Measurements from ENCODE around the gene CBX4.

CBX4 gene

DNA sequence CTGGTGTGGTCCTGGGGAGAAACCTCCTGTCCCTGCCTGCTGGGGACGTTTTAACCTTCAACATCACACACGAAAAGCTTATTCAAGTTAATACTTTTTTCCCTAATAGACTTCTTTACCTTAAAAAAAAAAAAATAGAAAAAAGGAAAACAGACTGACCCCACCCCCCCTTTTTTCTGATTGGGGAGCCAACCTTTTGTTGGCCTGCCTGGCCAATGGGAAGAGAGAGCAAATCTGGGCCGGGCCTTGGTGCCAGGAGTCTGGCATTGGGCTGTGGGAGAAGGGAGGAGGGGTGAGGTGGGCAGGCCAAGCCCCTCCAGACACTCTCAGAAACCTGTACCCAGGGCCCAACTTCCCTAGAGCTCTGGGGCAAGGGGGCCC lies 45.3 kb downstream of the CBX4 start:
- TF ChIP-seq, protein P1, sequence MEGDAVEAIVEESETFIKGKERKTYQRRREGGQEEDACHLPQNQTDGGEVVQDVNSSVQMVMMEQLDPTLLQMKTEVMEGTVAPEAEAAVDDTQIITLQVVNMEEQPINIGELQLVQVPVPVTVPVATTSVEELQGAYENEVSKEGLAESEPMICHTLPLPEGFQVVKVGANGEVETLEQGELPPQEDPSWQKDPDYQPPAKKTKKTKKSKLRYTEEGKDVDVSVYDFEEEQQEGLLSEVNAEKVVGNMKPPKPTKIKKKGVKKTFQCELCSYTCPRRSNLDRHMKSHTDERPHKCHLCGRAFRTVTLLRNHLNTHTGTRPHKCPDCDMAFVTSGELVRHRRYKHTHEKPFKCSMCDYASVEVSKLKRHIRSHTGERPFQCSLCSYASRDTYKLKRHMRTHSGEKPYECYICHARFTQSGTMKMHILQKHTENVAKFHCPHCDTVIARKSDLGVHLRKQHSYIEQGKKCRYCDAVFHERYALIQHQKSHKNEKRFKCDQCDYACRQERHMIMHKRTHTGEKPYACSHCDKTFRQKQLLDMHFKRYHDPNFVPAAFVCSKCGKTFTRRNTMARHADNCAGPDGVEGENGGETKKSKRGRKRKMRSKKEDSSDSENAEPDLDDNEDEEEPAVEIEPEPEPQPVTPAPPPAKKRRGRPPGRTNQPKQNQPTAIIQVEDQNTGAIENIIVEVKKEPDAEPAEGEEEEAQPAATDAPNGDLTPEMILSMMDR (conservative IDR thresholded peaks at IDR 0.05; ENCODE audit: low read length), result no peak
- no peak for DNase-seq (ENCODE audit: low read depth)
- H3K4me3 ChIP-seq (ENCODE audit: low read length), result peak overlapping the region; percentile 61

DNA sequence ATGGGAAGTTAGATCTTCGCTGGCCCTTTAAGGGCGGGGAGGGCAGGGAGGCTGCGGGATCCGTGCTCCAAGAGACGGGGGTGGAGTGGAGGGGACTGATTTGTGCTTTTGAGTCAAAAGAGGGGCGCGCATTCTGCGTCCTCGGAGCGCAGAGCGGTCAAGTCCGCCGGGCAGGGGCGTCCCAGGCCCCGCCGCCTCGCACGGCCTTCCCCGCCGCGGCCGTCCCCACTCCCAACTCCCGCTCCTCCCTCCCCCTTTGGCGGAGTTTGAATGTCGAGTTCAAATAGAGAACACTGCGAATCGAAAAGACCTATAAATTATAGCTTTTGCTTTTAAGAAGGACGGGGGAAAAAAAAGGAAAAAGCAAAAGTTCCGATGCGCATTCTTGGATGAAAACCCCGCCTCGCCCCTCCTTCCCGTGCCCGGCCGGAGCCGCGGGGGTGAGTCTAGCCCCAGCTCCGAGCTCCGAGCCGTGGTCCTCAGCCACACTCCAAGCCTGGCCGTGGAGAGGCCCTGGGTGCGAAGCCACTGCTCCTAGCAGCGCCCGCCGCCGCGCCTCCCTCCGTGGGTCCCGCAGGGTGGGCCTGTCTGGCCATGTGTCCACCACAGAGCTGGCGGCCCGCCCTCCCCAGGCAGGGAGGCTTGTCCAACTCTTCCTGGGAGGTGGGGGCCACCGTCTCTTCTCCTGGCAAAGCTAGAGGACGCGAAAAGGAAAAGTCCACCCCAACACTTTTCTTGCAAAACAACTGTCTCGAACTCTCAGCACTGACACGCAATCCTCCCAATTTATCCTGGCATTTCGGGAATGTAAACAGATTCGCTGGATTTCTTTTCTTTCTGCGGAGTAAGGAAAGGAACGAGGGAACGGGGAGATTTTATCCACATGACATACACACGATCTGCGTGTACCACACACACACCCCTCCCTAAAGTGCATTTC lies 46.0 kb downstream of the CBX4 start:
- peak overlapping the region; percentile 61 for H3K4me3 ChIP-seq (ENCODE audit: low read length)
- DNase-seq (ENCODE audit: low read depth), result peak; percentile 96
- TF ChIP-seq, protein P1 (conservative IDR thresholded peaks at IDR 0.05; ENCODE audit: low read length), result no peak

DNA sequence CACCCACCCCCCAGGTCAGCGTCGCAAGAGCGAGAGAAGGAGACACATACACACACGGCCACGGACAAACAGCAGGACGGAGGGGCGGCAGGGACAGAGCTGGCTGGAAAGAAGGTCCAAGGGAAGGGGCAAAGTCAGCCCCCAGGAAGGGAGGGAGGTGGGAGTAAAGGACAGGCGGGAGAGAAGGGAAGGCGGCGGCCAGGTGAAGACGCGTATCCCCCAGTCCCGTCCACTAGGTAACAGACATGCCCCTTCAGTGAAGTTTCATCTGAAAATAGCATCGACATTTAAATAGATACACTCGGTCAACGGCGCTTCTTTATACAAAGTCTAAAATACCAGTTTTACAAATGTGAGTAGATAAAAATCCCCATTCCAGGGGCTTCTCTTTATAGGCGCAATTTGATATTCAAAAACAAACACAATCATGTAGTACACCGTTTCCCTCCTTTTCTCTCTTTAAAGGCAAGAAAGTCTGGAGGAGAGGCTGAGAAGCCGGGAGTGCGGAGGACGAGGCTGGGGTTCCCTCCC lies 46.8 kb downstream of the CBX4 start:
- no peak for DNase-seq (ENCODE audit: low read depth)
- peak overlapping the region; percentile 61 for H3K4me3 ChIP-seq (ENCODE audit: low read length)
- TF ChIP-seq, protein P1 (conservative IDR thresholded peaks at IDR 0.05; ENCODE audit: low read length), result no peak

DNA sequence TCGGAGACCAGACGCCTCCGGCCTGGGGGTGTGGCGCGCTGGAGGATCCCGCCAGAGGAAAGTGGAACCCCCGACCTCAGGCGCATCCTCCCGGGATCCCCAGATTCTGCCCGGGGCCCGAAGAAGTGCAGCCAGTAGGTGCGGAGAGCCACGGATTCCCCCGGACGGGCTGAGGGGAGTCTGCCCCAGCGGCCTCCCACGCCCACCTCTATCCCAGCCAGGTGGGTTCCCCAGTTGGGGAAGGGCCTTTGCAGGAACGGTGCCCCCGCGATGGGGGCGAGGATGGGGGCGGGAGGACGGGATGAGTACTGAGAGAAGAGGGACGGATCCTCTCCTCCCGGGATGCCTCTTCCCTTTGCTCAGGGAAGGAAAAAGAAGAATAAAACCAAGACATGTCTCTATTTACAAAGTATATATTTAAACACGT lies 47.5 kb downstream of the CBX4 start:
- no peak for DNase-seq (ENCODE audit: low read depth)
- TF ChIP-seq, protein P1 (conservative IDR thresholded peaks at IDR 0.05; ENCODE audit: low read length), result no peak
- no peak overlapping the region for H3K4me3 ChIP-seq (ENCODE audit: low read length)

DNA sequence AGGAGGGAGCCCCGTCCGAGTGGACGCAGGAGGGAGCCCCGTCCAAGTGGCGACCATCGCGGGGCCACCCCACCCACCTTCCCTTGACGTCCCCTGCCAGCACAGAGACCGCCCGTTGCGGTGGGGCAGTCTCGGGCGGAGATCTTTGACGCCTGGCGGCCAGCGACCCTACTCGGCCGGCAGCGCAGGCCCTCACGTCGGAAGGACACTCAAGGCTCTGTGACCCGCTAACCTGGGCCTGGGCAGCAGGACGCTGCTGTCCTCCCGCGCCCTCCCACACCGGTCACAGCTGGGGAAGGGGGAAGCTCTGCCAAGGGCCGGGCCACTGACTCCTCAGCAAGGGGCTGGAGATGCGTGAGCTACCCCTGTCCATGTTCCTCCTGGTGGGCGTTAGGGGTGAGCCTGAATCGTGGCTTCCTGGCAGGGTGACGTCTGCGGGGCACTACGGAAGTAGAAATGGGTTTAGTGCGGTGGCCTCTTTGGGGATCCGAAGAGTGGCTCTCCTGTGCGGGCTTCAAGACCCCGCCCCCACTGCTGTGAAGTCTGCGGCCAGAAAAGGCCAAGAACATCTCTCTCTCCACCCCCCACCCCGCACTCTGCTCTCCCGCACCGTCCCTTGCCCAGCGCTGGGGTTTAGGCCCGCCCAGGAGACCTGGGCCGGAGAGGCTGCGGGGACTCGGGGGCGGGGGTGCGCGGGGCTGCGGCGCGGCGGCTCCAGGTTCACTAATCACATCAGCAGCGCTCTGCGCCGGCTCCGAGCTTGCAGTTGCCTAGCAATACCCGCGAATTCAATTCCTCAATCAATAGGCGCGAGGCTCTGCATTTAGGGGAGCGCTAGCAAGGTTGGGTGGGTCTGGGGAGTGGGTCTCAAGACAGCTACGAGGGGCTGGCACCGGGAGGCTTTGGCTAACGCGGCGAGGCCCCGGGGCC lies 48.2 kb downstream of the CBX4 start:
- TF ChIP-seq, protein P1 (conservative IDR thresholded peaks at IDR 0.05; ENCODE audit: low read length), result no peak
- no peak overlapping the region for H3K4me3 ChIP-seq (ENCODE audit: low read length)
- DNase-seq (ENCODE audit: low read depth), result no peak

DNA sequence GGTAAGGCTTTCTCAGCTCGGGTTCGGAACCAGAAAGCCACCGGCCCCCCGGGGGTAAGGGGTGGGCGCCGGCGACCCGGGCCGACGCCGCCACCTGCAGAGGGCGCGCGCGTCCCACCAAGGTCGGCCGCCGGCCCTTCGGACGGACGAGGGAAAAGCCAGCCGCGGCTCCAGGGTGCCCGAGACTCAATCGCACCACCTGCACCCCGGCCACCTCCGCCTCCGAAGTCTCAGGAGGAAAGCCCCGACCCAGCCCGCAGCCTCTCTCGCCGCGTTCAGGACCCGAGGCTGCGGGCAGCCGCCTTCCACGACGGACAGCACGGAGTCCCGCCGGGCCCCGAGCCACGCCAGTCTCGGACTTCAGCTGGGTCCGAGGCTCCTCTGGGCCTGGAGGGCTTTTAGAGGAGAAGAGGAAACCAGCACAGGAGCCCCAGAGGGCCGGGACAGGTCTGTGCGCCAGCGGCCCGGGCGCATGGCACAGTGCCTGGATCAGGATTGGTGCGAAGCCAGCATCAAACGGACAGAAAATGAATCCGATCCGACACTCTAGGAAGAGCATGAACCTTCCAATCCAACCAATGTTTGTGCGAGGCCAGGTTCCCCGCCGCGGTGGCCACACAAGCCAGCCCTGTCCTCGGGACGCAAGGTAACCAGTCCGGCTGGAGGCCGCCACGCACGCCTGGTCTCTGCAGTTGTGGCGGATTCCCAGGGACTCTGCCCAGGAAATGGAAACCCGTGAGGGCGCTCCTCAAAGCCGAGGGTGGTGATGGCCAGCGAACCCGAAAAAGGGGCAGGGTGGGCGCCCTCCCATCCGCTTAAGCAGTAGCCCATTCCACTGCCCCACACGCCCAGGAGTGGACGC lies 49.1 kb downstream of the CBX4 start:
- TF ChIP-seq, protein P1 (conservative IDR thresholded peaks at IDR 0.05; ENCODE audit: low read length), result peak; percentile 21
- DNase-seq (ENCODE audit: low read depth), result no peak
- H3K4me3 ChIP-seq (ENCODE audit: low read length), result no peak overlapping the region
